Measurements from ENCODE around the gene FRMD4A. TPM values are rescaled to one million over a fixed set of nuclear protein-coding genes. Genes with fewer than 3 reads are reported as not detected.

The FRMD4A gene
- total and polyA plus RNA-seq, 7 donors, result 3.0 to 27.8 (median 14.4) TPM

DNA sequence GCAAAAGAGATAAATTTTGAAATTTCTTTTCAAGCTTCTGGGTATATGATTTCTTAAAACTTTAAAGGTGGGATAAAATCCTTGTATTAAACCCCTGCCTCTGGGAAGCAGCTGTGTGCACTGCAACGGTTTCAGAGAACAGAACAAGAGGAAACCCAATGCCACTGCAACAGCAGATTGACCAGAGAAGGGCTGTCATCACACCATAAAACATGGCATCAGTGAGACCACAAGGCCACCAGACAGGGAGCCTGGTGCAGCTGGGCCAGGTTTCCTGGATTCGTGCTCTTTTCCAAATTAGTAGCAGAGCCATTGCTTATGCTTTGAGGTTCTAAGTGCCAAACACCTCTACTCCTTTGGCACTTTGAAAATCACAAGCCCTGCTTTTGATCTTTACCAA lies 591.5 kb downstream of the FRMD4A start:
- Histone ChIP-seq H3K27ac (no peak overlapping the region), H3K36me3 (no peaks in the 10 kb centered on the region), H3K4me3 (no peak overlapping the region), H3K4me1 (no peaks in the 10 kb centered on the region), H3K9me3 (no peaks in the 10 kb centered on the region), H3K27me3 (no peaks in the 10 kb centered on the region)
- intact Hi-C loops (cut with DNase I), result no loop called here
- TF ChIP-seq POLR2AphosphoS5 (IDR thresholded peaks at IDR 0.05), result no peak
- no peak for TF ChIP-seq POLR2A (IDR thresholded peaks at IDR 0.05)
- no peak for TF ChIP-seq EP300 (IDR thresholded peaks at IDR 0.05)
- TF ChIP-seq, protein P1, sequence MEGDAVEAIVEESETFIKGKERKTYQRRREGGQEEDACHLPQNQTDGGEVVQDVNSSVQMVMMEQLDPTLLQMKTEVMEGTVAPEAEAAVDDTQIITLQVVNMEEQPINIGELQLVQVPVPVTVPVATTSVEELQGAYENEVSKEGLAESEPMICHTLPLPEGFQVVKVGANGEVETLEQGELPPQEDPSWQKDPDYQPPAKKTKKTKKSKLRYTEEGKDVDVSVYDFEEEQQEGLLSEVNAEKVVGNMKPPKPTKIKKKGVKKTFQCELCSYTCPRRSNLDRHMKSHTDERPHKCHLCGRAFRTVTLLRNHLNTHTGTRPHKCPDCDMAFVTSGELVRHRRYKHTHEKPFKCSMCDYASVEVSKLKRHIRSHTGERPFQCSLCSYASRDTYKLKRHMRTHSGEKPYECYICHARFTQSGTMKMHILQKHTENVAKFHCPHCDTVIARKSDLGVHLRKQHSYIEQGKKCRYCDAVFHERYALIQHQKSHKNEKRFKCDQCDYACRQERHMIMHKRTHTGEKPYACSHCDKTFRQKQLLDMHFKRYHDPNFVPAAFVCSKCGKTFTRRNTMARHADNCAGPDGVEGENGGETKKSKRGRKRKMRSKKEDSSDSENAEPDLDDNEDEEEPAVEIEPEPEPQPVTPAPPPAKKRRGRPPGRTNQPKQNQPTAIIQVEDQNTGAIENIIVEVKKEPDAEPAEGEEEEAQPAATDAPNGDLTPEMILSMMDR (IDR thresholded peaks at IDR 0.05), result no peak
- WGBS, 2 donors, result 50 to 79% methylated on average over 2 of the region's 2 CpGs
- no peak for DNase-seq

DNA sequence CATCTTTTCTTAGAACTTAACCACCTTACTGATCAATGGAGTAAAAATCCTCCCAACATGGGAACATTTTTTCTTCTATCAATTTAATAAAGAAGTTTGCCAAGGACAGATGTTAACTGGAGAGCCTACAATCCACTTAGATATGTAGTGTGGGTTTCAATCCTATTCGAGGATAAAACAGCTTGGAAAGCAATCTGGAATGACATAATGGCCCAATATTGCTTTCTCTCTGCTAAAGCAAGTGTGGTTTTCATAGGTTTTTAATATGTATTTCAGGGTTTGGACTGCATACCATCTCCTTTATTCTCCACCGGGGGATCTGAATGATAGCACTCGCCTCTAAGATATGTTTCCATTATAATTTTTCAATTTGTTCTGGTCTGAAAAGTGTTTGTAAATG lies 594.2 kb downstream of the FRMD4A start:
- no peak for DNase-seq
- Histone ChIP-seq H3K27me3 (no peaks in the 10 kb centered on the region), H3K4me3 (no peak overlapping the region), H3K4me1 (no peaks in the 10 kb centered on the region), H3K36me3 (peaks cover 0 to 12% (median 0%) of the 10 kb centered on the region in 4 donors), H3K9me3 (no peaks in the 10 kb centered on the region), H3K27ac (no peak overlapping the region)
- TF ChIP-seq, protein P1 (IDR thresholded peaks at IDR 0.05), result no peak
- no peak for TF ChIP-seq EP300 (IDR thresholded peaks at IDR 0.05)
- TF ChIP-seq POLR2AphosphoS5 (IDR thresholded peaks at IDR 0.05), result no peak
- no peak for TF ChIP-seq POLR2A (IDR thresholded peaks at IDR 0.05)
- WGBS, 2 donors, result 88 to 89% methylated on average over 3 of the region's 3 CpGs
- intact Hi-C loops (cut with DNase I), result no loop called here

DNA sequence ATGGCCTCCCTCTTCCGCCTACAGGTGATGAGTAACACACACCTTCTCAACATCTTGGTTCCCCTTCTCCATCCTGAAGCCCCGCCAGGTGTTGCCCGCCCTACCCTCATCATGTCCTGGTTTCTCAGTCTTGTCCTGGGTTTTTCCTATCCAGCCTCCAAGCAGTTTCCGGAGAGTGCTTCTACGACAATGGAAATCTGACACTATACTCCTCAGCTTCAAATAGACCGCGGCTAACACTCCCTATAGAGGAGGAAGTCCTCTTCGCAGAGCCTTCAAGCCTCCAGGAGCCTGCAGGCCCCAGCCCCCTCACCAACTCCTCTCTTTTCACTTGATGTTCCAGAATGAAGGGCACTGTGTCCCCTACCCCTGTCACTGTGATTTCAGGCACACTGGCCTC lies 596.6 kb downstream of the FRMD4A start:
- intact Hi-C loops (cut with DNase I), result no loop called here
- Histone ChIP-seq H3K27ac (no peak overlapping the region), H3K27me3 (no peaks in the 10 kb centered on the region), H3K9me3 (no peaks in the 10 kb centered on the region), H3K4me1 (no peaks in the 10 kb centered on the region), H3K4me3 (no peak overlapping the region), H3K36me3 (peaks cover 0 to 12% (median 0%) of the 10 kb centered on the region in 4 donors)
- no peak for TF ChIP-seq EP300 (IDR thresholded peaks at IDR 0.05)
- no peak for TF ChIP-seq POLR2AphosphoS5 (IDR thresholded peaks at IDR 0.05)
- no peak for TF ChIP-seq POLR2A (IDR thresholded peaks at IDR 0.05)
- TF ChIP-seq, protein P1 (IDR thresholded peaks at IDR 0.05), result no peak
- peak; percentile 46 for DNase-seq
- WGBS, 2 donors, result 94 to 98% methylated on average over 8 of the region's 8 CpGs

DNA sequence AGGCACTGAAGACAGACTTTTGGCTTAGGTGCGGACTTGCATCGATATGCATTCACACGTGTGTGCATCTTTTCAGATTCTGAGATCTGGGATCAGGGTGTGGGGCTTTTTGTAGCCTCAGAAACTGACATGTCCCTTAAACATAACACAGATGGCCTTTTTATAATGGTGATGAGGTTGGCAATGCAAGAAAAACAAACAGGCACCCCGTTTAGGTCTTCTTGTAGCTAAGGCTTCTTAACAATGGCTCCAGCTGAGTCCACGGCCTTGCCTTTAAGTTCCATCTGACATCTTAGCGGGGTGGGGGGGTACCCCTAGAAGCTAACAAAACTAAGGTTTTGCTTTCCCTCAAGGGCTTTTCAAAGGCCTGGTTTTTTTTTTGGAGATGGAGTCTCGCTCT lies 597.7 kb downstream of the FRMD4A start:
- H3K9me3 ChIP-seq, result no peaks in the 10 kb centered on the region
- TF ChIP-seq POLR2AphosphoS5 (IDR thresholded peaks at IDR 0.05), result no peak
- TF ChIP-seq, protein P1 (IDR thresholded peaks at IDR 0.05), result no peak
- no peak overlapping the region for H3K27ac ChIP-seq
- H3K4me3 ChIP-seq, result no peak overlapping the region
- WGBS, 2 donors, result 92 to 93% methylated on average over 7 of the region's 7 CpGs
- intact Hi-C loops (cut with DNase I), result no loop called here
- H3K4me1 ChIP-seq, result no peaks in the 10 kb centered on the region
- no peak for DNase-seq
- no peaks in the 10 kb centered on the region for H3K27me3 ChIP-seq
- peaks cover 0 to 12% (median 0%) of the 10 kb centered on the region in 4 donors for H3K36me3 ChIP-seq

DNA sequence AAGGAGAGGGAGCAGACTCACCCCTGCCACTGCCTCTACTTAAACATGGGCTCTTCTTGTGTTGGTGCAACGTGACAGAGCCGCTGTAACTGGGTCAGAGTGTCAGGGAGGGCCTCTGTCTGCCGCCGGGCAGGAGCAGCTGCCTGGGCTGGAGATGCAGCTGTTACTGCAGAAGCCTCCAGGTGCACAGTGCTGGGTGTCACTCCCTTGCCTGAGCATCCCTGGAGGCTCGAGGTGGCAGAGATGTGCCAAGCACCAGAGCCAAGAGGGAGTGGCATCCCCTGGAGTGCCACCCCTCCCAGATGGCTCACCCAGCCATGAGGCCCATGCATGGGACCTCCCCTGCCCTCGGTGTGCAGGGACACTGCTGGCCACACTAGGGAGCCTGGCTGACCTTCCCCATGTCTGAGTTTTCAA lies 598.3 kb downstream of the FRMD4A start:
- no peak for DNase-seq
- H3K36me3 ChIP-seq, result peaks cover 0 to 12% (median 0%) of the 10 kb centered on the region in 4 donors
- H3K4me1 ChIP-seq, result no peaks in the 10 kb centered on the region
- no peak overlapping the region for H3K4me3 ChIP-seq
- no peaks in the 10 kb centered on the region for H3K27me3 ChIP-seq
- no peaks in the 10 kb centered on the region for H3K9me3 ChIP-seq
- intact Hi-C loops (cut with DNase I), result no loop called here
- TF ChIP-seq POLR2AphosphoS5 (IDR thresholded peaks at IDR 0.05), result no peak
- TF ChIP-seq POLR2A (IDR thresholded peaks at IDR 0.05), result no peak
- TF ChIP-seq, protein P1 (IDR thresholded peaks at IDR 0.05), result no peak
- TF ChIP-seq EP300 (IDR thresholded peaks at IDR 0.05), result no peak
- 18 to 38% methylated on average over 6 of the region's 6 CpGs for WGBS, 2 donors
- H3K27ac ChIP-seq, result no peak overlapping the region
